Body of pancreas (tissue), 4 donors: ENCODE data around the gene SCAF8.

Source experiments
- CTCF ChIP-seq, 7 experiments: fragments of 450-650 bp in 4 of 7; fragments of 200-600 bp in 3 of 7; sonication (generic) in 3 of 7; IDR thresholded peaks; one replicate each; pipeline ENCODE4 v1.5.1; 2016 to 2019; ENCODE audit warnings: antibody characterized with exemption in 7 of 7
- POLR2A ChIP-seq, 3 donors: fragments of 450-650 bp; IDR thresholded peaks; one replicate each; pipeline ENCODE4 v1.6.1; 2016; ENCODE audit warnings: antibody characterized with exemption in 3 of 3, mild to moderate bottlenecking in 2 of 3

- TF ChIP-seq POLR2A (IDR thresholded peaks at IDR 0.05) (no peak), CTCF (IDR thresholded peaks at IDR 0.05) (no peak)
Observed at GRCh38 chr6:154857529-154857928, 124.3 kb downstream of the SCAF8 start.
